Right lobe of liver (tissue), 4 donors: ENCODE results near the gene FAM228B.

Experiments used
- CTCF ChIP-seq, 4 donors: fragments of 200-600 bp in 3 of 4; fragments of 450-650 bp in 1 of 4; IDR thresholded peaks; one replicate each; pipeline versions ENCODE4 v1.5.1 to v1.8.0; 2016 to 2022; ENCODE audit warnings: antibody characterized with exemption in 4 of 4, mild to moderate bottlenecking in 2 of 4
- POLR2A ChIP-seq: fragments of 450-650 bp; IDR thresholded peaks from one replicate; pipeline ENCODE4 v1.6.1; 2017; ENCODE audit warnings: antibody characterized with exemption, mild to moderate bottlenecking
- donor health status: DM: no; HTN: no; CAD: no.
- donor health status: DM: no; HTN: no; CAD: no.
- donor health status: DM: no; HTN: yes; CAD: no.

- TF ChIP-seq CTCF (IDR thresholded peaks at IDR 0.05) (no peak), POLR2A (no peak)
These were observed 80.5 kb downstream of the FAM228B start for GRCh38 chr2:24203787-24204150.
